H1 (cell line): Measurements from ENCODE around the gene EPHA6.

Source experiments
- ASH2L ChIP-seq: fragments of 200-600, 300-600 bp; sonication (generic); IDR thresholded peaks from one replicate; pipeline ENCODE4 v1.7.1; 2017; ENCODE audit warnings: low read length
- CTCF ChIP-seq, 3 experiments: IDR thresholded peaks; 1 replicate in 2 of 3; 2 replicates in 1 of 3; pipeline versions ENCODE4 v1.5.1 to v1.6.1; 2011; ENCODE audit warnings: low read length in 3 of 3, mild to moderate bottlenecking in 3 of 3, inconsistent platforms in 2 of 3, low read depth in 1 of 3, moderate library complexity in 1 of 3; ENCODE audit not compliant: insufficient read depth in 1 of 3; ENCODE audit errors: control extremely low read depth in 1 of 3
- JUND ChIP-seq: IDR thresholded peaks from 2 replicates; pipeline ENCODE4 v1.6.1; 2011; ENCODE audit warnings: mild to moderate bottlenecking, improper control_type of control experiment, low read length
- POLR2A ChIP-seq, 2 experiments: IDR thresholded peaks; 1 replicate in 1 of 2; 2 replicates in 1 of 2; pipeline ENCODE4 v1.6.1; 2011; ENCODE audit warnings: low read depth in 2 of 2, low read length in 2 of 2, mild to moderate bottlenecking in 2 of 2; ENCODE audit errors: control extremely low read depth in 1 of 2
- POLR2AphosphoS5 ChIP-seq: IDR thresholded peaks from 2 replicates; pipeline ENCODE4 v1.6.1; 2011; ENCODE audit warnings: low read depth, low read length
- SP2 ChIP-seq: IDR thresholded peaks from 2 replicates; pipeline ENCODE4 v1.6.1; 2012; ENCODE audit warnings: mild to moderate bottlenecking, low read length, inconsistent platforms

- no peak for TF ChIP-seq ASH2L
- no peak for TF ChIP-seq CTCF (IDR thresholded peaks at IDR 0.05; ENCODE audit: control extremely low read depth in 1 of 3, insufficient read depth in 1 of 3, low read depth in 1 of 3, low read length in 3 of 3)
- TF ChIP-seq JUND: no peak
- TF ChIP-seq SP2: no peak
- TF ChIP-seq POLR2AphosphoS5: no peak
- no peak for TF ChIP-seq POLR2A (IDR thresholded peaks at IDR 0.05; ENCODE audit: control extremely low read depth in 1 of 2, low read depth in 2 of 2, low read length in 2 of 2)
Measured at GRCh38 chr3:97772926-97773325, 958.5 kb downstream of the EPHA6 start.
